Measurements from ENCODE around the gene FAM229A. TPM values are rescaled to one million over a fixed set of nuclear protein-coding genes. Genes with fewer than 3 reads are reported as not detected.

Gene FAM229A
- total RNA-seq: 10 to 100 TPM; 11.4 to 13.5 TPM

DNA sequence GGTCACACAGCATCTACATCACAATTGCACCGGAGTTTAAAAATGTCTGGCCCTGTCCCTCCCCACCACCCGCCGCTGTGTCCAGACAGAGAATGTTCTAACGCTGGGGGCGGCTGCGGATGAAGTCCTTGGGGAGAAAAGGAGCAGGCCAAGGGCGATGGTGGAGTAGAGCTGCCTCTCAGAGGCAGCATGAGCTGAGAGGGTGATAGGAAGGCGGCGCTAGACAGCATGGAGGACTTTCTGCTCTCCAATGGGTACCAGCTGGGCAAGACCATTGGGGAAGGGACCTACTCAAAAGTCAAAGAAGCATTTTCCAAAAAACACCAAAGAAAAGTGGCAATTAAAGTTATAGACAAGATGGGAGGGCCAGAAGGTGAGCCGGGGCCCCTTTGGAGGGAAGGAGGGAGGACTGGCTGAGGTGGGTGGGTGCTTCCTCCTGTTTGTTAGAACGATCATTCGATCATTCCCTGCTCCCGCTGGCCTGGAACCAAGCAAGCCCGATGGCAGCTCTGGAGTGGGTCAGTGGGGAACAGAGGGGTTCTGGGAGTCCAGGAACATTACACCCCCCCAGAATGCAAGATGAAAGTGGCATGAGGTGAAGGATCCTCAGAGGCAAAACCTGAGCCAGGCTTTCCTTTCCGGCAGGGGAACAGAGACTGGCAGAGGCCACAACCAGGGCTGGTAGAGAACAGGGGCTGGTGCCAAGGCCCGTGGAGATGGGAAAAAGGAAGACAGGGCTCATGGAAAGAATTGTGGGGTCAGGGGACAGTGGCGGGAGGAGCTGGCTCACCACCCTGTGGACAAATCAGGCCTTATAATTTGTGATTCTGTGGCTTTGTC, at the start of gene FAM229A, which contains the start of gene TSSK3:
FAM229A (minus strand) TSS at position 12 of the 840 bp plus-strand sequence. CDS start 394 bp downstream, outside the sequence.
TSSK3 (plus strand) TSS at position 66 of the 840 bp plus-strand sequence; CDS start at position 229, 163 bp downstream.

GRCh38 chr1:32394141-32394889, 32.0 kb upstream of the FAM229A start, which contains the start of gene BSDC1:
Gene BSDC1, minus strand, starts transcription at chr1:32394441. Its CDS starts 27 bp downstream, at chr1:32394414.

GRCh38 chr1:32335790-32336590, 26.3 kb downstream of the FAM229A start, which contains the start of gene MARCKSL1:
Gene MARCKSL1, minus strand, starts transcription at chr1:32336233. Its CDS starts 200 bp downstream, at chr1:32336033.

Other genes with a start within 250 kb of the FAM229A start
- 10 to 100 TPM; 55.6 to 56.4 TPM for gene TXLNA, start 182.8 kb downstream of the FAM229A start, total RNA-seq
- 10 to 100 TPM; 34.7 to 37.7 TPM for gene CCDC28B, start 161.9 kb downstream of the FAM229A start, total RNA-seq
- gene IQCC, start 156.8 kb downstream of the FAM229A start, total RNA-seq: 1 to 10 TPM; 3.6 to 4.3 TPM
- under 1 TPM; 0.10 to 0.14 TPM for gene DCDC2B, start 153.4 kb downstream of the FAM229A start, total RNA-seq
- gene TMEM234, start 140.1 kb downstream of the FAM229A start, total RNA-seq: 10 to 100 TPM; 16.8 to 17.9 TPM
- 100 to 1,000 TPM; 156 to 169 TPM for gene EIF3I, start 140.1 kb downstream of the FAM229A start, total RNA-seq
- under 1 TPM; 0.58 to 0.67 TPM for gene FAM167B, start 115.3 kb downstream of the FAM229A start, total RNA-seq
- gene LCK, start 111.2 kb downstream of the FAM229A start, total RNA-seq: 100 to 1,000 TPM; 441 to 449 TPM
- 100 to 1,000 TPM; 194 to 207 TPM for gene HDAC1, start 70.4 kb downstream of the FAM229A start, total RNA-seq
- 10 to 100 TPM; 58.5 to 59.6 TPM for gene MARCKSL1, start 26.3 kb downstream of the FAM229A start, total RNA-seq
- 1 to 10 TPM; 1.1 to 1.5 TPM for gene TSSK3, start 54 bp upstream of the FAM229A start, total RNA-seq
- 10 to 100 TPM; 50.2 to 50.7 TPM for gene BSDC1, start 32.0 kb upstream of the FAM229A start, total RNA-seq
- gene ZBTB8B, start 102.6 kb upstream of the FAM229A start, total RNA-seq: not detected
- gene ZBTB8A, start 176.9 kb upstream of the FAM229A start, total RNA-seq: under 1 TPM; 0.26 to 0.30 TPM

All from activated naive CD4-positive, alpha-beta T cell treated with anti-CD3 and anti-CD28 coated beads, Interleukin-2, amount 10 ng/mL, durations not matched to agents 5 hours and 36 hours (primary cell).